HEK293 (cell line): ENCODE data around the gene PGC.

ENCODE experiments used
- HOXC10 ChIP-seq: sonication (generic); formaldehyde crosslinking; IDR thresholded peaks from 2 replicates; pipeline ENCODE4 v1.8.1; 2023; ENCODE audit warnings: mild to moderate bottlenecking, missing genetic modification reagents
- KLF16 ChIP-seq: fragments of 450-650 bp; formaldehyde crosslinking; IDR thresholded peaks from 2 replicates; pipeline ENCODE4 v1.5.1; 2017; ENCODE audit warnings: missing biosample characterization, missing genetic modification characterization
- KLF8 ChIP-seq: fragments of 450-650 bp; formaldehyde crosslinking; IDR thresholded peaks from 2 replicates; pipeline ENCODE4 v1.5.1; 2016; ENCODE audit warnings: missing biosample characterization, missing genetic modification characterization
- KLF9 ChIP-seq: fragments of 450-650 bp; formaldehyde crosslinking; IDR thresholded peaks from 2 replicates; pipeline ENCODE4 v1.5.1; 2016; ENCODE audit warnings: missing biosample characterization, missing genetic modification characterization, low read depth
- MYNN ChIP-seq: fragments of 450-650 bp; formaldehyde crosslinking; IDR thresholded peaks from 2 replicates; pipeline ENCODE4 v1.5.1; 2016; ENCODE audit warnings: missing biosample characterization, missing genetic modification characterization, borderline replicate concordance
- SP3 ChIP-seq: fragments of 450-650 bp; formaldehyde crosslinking; IDR thresholded peaks from 2 replicates; pipeline ENCODE4 v1.5.1; 2016; ENCODE audit warnings: missing biosample characterization, missing genetic modification characterization
- YY1 ChIP-seq: fragments of 450-650 bp; formaldehyde crosslinking; IDR thresholded peaks from 2 replicates; pipeline ENCODE4 v1.5.1; 2018; ENCODE audit warnings: missing biosample characterization, missing genetic modification characterization
- ZNF248 ChIP-seq: fragments of 450-650 bp; formaldehyde crosslinking; IDR thresholded peaks from 2 replicates; pipeline ENCODE4 v1.5.1; 2017; ENCODE audit warnings: missing biosample characterization, missing genetic modification characterization
- ZNF423 ChIP-seq: fragments of 450-650 bp; formaldehyde crosslinking; IDR thresholded peaks from 2 replicates; pipeline ENCODE4 v1.5.1; 2016; ENCODE audit warnings: missing biosample characterization, missing genetic modification characterization
- ZNF501 ChIP-seq: fragments of 450-650 bp; formaldehyde crosslinking; IDR thresholded peaks from 2 replicates; pipeline ENCODE4 v1.5.1; 2016; ENCODE audit warnings: missing biosample characterization, missing genetic modification characterization
- ZNF548 ChIP-seq: fragments of 450-650 bp; formaldehyde crosslinking; IDR thresholded peaks from 2 replicates; pipeline ENCODE4 v1.5.1; 2016; ENCODE audit warnings: missing biosample characterization, missing genetic modification characterization
- ZNF600 ChIP-seq: fragments of 450-650 bp; formaldehyde crosslinking; IDR thresholded peaks from 2 replicates; pipeline ENCODE4 v1.5.1; 2016; ENCODE audit warnings: missing biosample characterization, missing genetic modification characterization
- ZNF654 ChIP-seq: fragments of 450-650 bp; formaldehyde crosslinking; IDR thresholded peaks from 2 replicates; pipeline ENCODE4 v1.5.1; 2016; ENCODE audit warnings: low read depth, missing biosample characterization, missing genetic modification characterization
- ZNF76 ChIP-seq: fragments of 450-650 bp; formaldehyde crosslinking; IDR thresholded peaks from 2 replicates; pipeline ENCODE4; 2016; ENCODE audit warnings: low read depth, missing biosample characterization, missing genetic modification characterization, borderline replicate concordance
- ZSCAN23 ChIP-seq: fragments of 450-650 bp; formaldehyde crosslinking; IDR thresholded peaks from 2 replicates; pipeline ENCODE4 v1.5.1; 2016; ENCODE audit warnings: missing biosample characterization, missing genetic modification characterization
- ZSCAN30 ChIP-seq: fragments of 450-650 bp; IDR thresholded peaks from 2 replicates; pipeline ENCODE4 v1.5.1; 2018; ENCODE audit warnings: missing biosample characterization, mild to moderate bottlenecking, missing genetic modification characterization, moderate library complexity
- ZXDB ChIP-seq: fragments of 450-650 bp; formaldehyde crosslinking; IDR thresholded peaks from 2 replicates; pipeline ENCODE4 v1.5.1; 2016; ENCODE audit warnings: missing biosample characterization, missing genetic modification characterization
- TF ChIP-seq, protein P1 (sequence below): fragments of 450-650 bp; formaldehyde crosslinking; IDR thresholded peaks from 2 replicates; pipeline ENCODE4 v1.5.1; 2016; ENCODE audit warnings: missing biosample characterization, missing genetic modification characterization, low read depth
- TF ChIP-seq, protein P2 (sequence below): fragments of 450-650 bp; formaldehyde crosslinking; IDR thresholded peaks from 2 replicates; pipeline ENCODE4 v1.5.1; 2016; ENCODE audit warnings: missing biosample characterization, missing genetic modification characterization
- TF ChIP-seq, protein P3 (sequence below): fragments of 450-650 bp; formaldehyde crosslinking; IDR thresholded peaks from 2 replicates; pipeline ENCODE4 v1.5.1; 2016; ENCODE audit warnings: missing biosample characterization, missing genetic modification characterization
- TF ChIP-seq, protein P4 (sequence below): fragments of 450-650 bp; formaldehyde crosslinking; IDR thresholded peaks from 2 replicates; pipeline ENCODE4 v1.5.1; 2016; ENCODE audit warnings: missing biosample characterization, missing genetic modification characterization
- TF ChIP-seq, protein P5 (sequence below): sonication (generic); formaldehyde crosslinking; IDR thresholded peaks from 2 replicates; pipeline ENCODE4 v1.8.1; 2022; ENCODE audit warnings: mild to moderate bottlenecking, moderate library complexity, missing genetic modification reagents
- TF ChIP-seq, protein P6 (sequence below): fragments of 450-650 bp; formaldehyde crosslinking; IDR thresholded peaks from 2 replicates; pipeline ENCODE4 v1.5.1; 2016; ENCODE audit warnings: missing biosample characterization, missing genetic modification characterization

The PGC gene

DNA sequence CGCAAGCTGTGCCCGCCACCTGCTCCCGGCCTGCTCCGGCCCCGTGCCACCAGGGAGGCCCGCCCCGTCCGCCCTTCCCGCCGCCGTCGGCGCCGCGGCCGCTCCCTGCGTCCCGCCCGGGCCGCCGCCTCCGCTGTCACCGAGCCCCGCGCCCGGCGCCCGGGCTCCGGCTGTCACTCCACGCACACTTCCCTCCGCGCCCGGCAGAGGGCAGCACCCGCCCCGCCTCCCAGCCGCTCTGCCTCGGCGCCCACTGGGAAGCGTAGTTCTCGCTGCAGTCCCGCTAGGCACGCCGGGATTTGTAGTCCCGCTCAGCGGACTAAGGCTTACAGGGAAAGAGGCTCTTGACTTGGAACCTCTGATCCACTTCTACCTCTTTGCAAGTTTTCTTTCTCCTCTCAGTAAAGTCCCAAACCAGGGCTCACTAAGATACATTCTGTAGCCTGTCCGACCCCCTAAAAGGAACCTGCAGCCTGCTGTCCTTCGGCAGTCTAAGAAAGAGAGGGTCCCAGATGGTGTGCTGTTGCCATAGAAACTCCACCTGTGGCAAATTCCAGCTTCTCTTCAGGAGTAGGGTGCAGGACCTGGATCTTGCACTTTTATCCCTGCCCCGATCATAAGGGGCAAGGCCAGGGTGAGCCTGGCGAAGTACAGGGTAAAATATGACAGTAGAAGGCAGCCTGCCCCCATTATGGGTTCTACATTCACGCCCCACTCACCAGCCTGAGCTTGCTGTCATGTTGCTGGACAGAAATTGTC is 11.6 kb downstream of the PGC start, which contains the start of gene TFEB (continued):
- TF ChIP-seq, protein P1, sequence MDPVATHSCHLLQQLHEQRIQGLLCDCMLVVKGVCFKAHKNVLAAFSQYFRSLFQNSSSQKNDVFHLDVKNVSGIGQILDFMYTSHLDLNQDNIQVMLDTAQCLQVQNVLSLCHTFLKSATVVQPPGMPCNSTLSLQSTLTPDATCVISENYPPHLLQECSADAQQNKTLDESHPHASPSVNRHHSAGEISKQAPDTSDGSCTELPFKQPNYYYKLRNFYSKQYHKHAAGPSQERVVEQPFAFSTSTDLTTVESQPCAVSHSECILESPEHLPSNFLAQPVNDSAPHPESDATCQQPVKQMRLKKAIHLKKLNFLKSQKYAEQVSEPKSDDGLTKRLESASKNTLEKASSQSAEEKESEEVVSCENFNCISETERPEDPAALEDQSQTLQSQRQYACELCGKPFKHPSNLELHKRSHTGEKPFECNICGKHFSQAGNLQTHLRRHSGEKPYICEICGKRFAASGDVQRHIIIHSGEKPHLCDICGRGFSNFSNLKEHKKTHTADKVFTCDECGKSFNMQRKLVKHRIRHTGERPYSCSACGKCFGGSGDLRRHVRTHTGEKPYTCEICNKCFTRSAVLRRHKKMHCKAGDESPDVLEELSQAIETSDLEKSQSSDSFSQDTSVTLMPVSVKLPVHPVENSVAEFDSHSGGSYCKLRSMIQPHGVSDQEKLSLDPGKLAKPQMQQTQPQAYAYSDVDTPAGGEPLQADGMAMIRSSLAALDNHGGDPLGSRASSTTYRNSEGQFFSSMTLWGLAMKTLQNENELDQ (tag by site-specific recombination), result no peak
- TF ChIP-seq, protein P2, sequence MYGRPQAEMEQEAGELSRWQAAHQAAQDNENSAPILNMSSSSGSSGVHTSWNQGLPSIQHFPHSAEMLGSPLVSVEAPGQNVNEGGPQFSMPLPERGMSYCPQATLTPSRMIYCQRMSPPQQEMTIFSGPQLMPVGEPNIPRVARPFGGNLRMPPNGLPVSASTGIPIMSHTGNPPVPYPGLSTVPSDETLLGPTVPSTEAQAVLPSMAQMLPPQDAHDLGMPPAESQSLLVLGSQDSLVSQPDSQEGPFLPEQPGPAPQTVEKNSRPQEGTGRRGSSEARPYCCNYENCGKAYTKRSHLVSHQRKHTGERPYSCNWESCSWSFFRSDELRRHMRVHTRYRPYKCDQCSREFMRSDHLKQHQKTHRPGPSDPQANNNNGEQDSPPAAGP, result 0 out of 2 replicates have a peak, but pooled peaks have one; percentile 22
- TF ChIP-seq SP3, result peak; percentile 87
- TF ChIP-seq, protein P3, sequence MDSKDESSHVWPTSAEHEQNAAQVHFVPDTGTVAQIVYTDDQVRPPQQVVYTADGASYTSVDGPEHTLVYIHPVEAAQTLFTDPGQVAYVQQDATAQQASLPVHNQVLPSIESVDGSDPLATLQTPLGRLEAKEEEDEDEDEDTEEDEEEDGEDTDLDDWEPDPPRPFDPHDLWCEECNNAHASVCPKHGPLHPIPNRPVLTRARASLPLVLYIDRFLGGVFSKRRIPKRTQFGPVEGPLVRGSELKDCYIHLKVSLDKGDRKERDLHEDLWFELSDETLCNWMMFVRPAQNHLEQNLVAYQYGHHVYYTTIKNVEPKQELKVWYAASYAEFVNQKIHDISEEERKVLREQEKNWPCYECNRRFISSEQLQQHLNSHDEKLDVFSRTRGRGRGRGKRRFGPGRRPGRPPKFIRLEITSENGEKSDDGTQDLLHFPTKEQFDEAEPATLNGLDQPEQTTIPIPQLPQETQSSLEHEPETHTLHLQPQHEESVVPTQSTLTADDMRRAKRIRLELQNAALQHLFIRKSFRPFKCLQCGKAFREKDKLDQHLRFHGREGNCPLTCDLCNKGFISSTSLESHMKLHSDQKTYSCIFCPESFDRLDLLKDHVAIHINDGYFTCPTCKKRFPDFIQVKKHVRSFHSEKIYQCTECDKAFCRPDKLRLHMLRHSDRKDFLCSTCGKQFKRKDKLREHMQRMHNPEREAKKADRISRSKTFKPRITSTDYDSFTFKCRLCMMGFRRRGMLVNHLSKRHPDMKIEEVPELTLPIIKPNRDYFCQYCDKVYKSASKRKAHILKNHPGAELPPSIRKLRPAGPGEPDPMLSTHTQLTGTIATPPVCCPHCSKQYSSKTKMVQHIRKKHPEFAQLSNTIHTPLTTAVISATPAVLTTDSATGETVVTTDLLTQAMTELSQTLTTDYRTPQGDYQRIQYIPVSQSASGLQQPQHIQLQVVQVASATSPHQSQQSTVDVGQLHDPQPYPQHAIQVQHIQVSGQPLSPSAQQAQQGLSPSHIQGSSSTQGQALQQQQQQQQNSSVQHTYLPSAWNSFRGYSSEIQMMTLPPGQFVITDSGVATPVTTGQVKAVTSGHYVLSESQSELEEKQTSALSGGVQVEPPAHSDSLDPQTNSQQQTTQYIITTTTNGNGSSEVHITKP (tag by site-specific recombination), result peak; percentile 30; the same call in 1 of the 2 replicates
- TF ChIP-seq ZNF548 (tag by site-specific recombination), result no peak
- TF ChIP-seq HOXC10 (CRISPR knock-in tag), result 0 out of 2 replicates have a peak, but pooled peaks have one; percentile 69
- TF ChIP-seq, protein P4, sequence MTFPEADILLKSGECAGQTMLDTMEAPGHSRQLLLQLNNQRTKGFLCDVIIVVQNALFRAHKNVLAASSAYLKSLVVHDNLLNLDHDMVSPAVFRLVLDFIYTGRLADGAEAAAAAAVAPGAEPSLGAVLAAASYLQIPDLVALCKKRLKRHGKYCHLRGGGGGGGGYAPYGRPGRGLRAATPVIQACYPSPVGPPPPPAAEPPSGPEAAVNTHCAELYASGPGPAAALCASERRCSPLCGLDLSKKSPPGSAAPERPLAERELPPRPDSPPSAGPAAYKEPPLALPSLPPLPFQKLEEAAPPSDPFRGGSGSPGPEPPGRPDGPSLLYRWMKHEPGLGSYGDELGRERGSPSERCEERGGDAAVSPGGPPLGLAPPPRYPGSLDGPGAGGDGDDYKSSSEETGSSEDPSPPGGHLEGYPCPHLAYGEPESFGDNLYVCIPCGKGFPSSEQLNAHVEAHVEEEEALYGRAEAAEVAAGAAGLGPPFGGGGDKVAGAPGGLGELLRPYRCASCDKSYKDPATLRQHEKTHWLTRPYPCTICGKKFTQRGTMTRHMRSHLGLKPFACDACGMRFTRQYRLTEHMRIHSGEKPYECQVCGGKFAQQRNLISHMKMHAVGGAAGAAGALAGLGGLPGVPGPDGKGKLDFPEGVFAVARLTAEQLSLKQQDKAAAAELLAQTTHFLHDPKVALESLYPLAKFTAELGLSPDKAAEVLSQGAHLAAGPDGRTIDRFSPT, result no peak
- TF ChIP-seq, protein P5, sequence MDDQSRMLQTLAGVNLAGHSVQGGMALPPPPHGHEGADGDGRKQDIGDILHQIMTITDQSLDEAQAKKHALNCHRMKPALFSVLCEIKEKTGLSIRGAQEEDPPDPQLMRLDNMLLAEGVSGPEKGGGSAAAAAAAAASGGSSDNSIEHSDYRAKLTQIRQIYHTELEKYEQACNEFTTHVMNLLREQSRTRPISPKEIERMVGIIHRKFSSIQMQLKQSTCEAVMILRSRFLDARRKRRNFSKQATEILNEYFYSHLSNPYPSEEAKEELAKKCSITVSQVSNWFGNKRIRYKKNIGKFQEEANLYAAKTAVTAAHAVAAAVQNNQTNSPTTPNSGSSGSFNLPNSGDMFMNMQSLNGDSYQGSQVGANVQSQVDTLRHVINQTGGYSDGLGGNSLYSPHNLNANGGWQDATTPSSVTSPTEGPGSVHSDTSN (CRISPR knock-in tag), result 0 out of 2 replicates have a peak, but pooled peaks have one; percentile 46
- TF ChIP-seq, protein P6, sequence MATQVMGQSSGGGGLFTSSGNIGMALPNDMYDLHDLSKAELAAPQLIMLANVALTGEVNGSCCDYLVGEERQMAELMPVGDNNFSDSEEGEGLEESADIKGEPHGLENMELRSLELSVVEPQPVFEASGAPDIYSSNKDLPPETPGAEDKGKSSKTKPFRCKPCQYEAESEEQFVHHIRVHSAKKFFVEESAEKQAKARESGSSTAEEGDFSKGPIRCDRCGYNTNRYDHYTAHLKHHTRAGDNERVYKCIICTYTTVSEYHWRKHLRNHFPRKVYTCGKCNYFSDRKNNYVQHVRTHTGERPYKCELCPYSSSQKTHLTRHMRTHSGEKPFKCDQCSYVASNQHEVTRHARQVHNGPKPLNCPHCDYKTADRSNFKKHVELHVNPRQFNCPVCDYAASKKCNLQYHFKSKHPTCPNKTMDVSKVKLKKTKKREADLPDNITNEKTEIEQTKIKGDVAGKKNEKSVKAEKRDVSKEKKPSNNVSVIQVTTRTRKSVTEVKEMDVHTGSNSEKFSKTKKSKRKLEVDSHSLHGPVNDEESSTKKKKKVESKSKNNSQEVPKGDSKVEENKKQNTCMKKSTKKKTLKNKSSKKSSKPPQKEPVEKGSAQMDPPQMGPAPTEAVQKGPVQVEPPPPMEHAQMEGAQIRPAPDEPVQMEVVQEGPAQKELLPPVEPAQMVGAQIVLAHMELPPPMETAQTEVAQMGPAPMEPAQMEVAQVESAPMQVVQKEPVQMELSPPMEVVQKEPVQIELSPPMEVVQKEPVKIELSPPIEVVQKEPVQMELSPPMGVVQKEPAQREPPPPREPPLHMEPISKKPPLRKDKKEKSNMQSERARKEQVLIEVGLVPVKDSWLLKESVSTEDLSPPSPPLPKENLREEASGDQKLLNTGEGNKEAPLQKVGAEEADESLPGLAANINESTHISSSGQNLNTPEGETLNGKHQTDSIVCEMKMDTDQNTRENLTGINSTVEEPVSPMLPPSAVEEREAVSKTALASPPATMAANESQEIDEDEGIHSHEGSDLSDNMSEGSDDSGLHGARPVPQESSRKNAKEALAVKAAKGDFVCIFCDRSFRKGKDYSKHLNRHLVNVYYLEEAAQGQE, result 0 out of 2 replicates have a peak, but pooled peaks have one; percentile 17
- TF ChIP-seq ZSCAN30 (tag by site-specific recombination), result peak; percentile 77; the same call in 1 of the 2 replicates
- peak; percentile 52; the same call in 1 of the 2 replicates for TF ChIP-seq MYNN (tag by site-specific recombination)
- no peak for TF ChIP-seq ZNF248
- peak; percentile 30; the same call in 1 of the 2 replicates for TF ChIP-seq ZNF600 (tag by site-specific recombination)
- TF ChIP-seq KLF8 (tag by site-specific recombination), result peak; percentile 90
- peak; percentile 13; the same call in 1 of the 2 replicates for TF ChIP-seq YY1 (tag by site-specific recombination)
- TF ChIP-seq ZNF423 (tag by site-specific recombination), result no peak
- TF ChIP-seq KLF16 (tag by site-specific recombination), result no peak
- peak; percentile 79 for TF ChIP-seq KLF9 (tag by site-specific recombination)
- TF ChIP-seq ZSCAN23 (tag by site-specific recombination), result no peak
- 0 out of 2 replicates have a peak, but pooled peaks have one; percentile 36 for TF ChIP-seq ZXDB (tag by site-specific recombination)
- TF ChIP-seq ZNF76, result peak; percentile 98
- TF ChIP-seq ZNF654 (tag by site-specific recombination), result peak; percentile 27; the same call in 1 of the 2 replicates
- TF ChIP-seq ZNF501, result no peak
